CD4-positive, alpha-beta T cell (primary cell): ENCODE results near the gene FGFR1OP2. TPM values are rescaled to one million over a fixed set of nuclear protein-coding genes. Genes with fewer than 3 reads are reported as not detected.
A peak's percentile ranks its signal among the peaks of the same experiment; 100 is the strongest.

Experiments used
- ATAC-seq: fragments of 200-7000 bp; cut with Tn5 transposase; one replicate; pipeline ENCODE4 v1.10.0; 2022; ENCODE audit warnings: mild to moderate bottlenecking; ENCODE audit not compliant: poor library complexity
- CTCF ChIA-PET: fragments of 350-600 bp; sonication (Branson Sonifier 250); formaldehyde crosslinking; loops from one replicate; lab custom pipeline; 2021; ENCODE audit warnings: antibody characterized with exemption, inconsistent platforms; lab: Charles Lee
- POLR2A ChIA-PET: fragments of 350-600 bp; sonication (Branson Sonifier 250); formaldehyde crosslinking; loops from one replicate; lab custom pipeline; 2021; ENCODE audit warnings: antibody characterized with exemption, inconsistent platforms; lab: Charles Lee
- DNase-seq, 14 experiments: peaks; one replicate each; pipeline ENCODE4 v3.0.0-alpha.2; 2013 to 2020; ENCODE audit warnings: mixed read lengths in 2 of 14
- H3K27ac ChIP-seq, 2 donors: one replicate each; pipeline versions ENCODE4 v1.5.1 to v1.7.0; 2013; ENCODE audit warnings: low read length in 2 of 2, low read depth in 1 of 2, mild to moderate bottlenecking in 1 of 2
- H3K27me3 ChIP-seq, 2 experiments: 1 replicate in 1 of 2; 2 replicates in 1 of 2; pipeline versions ENCODE4 v1.6.1 to v1.7.0; 2013; ENCODE audit warnings: low read length in 2 of 2, control low read depth in 1 of 2, mild to moderate bottlenecking in 1 of 2, moderate library complexity in 1 of 2; ENCODE audit not compliant: insufficient read depth in 2 of 2, control insufficient read depth in 1 of 2
- H3K36me3 ChIP-seq: one replicate; pipeline ENCODE4 v1.6.1; 2013; ENCODE audit warnings: low read length, control low read depth; ENCODE audit not compliant: insufficient read depth
- H3K4me1 ChIP-seq: one replicate; pipeline ENCODE4 v1.6.1; 2013; ENCODE audit warnings: low read length, control low read depth; ENCODE audit not compliant: insufficient read depth
- H3K4me3 ChIP-seq: one replicate; pipeline ENCODE4 v1.5.1; 2013; ENCODE audit warnings: mild to moderate bottlenecking, low read length, moderate library complexity
- H3K9me3 ChIP-seq, 2 experiments: 1 replicate in 1 of 2; 2 replicates in 1 of 2; pipeline versions ENCODE4 v1.6.1 to v1.7.0; 2013; ENCODE audit warnings: low read length in 2 of 2, mild to moderate bottlenecking in 2 of 2, control low read depth in 1 of 2, moderate library complexity in 1 of 2; ENCODE audit not compliant: control insufficient read depth in 1 of 2, insufficient read depth in 1 of 2
- H3K27ac Mint-ChIP-seq: one replicate; pipeline ENCODE4 v1.8.0; 2020; ENCODE audit warnings: mixed read lengths
- H3K27me3 Mint-ChIP-seq: one replicate; pipeline ENCODE4 v1.8.0; 2021; ENCODE audit warnings: mixed read lengths
- H3K36me3 Mint-ChIP-seq: one replicate; pipeline ENCODE4 v1.8.0; 2021; ENCODE audit warnings: low read depth, mixed read lengths
- H3K4me1 Mint-ChIP-seq: one replicate; pipeline ENCODE4 v1.8.0; 2021; ENCODE audit warnings: low read depth, mixed read lengths
- H3K4me3 Mint-ChIP-seq: one replicate; pipeline ENCODE4 v1.8.0; 2020; ENCODE audit warnings: mild to moderate bottlenecking, mixed read lengths
- H3K9me3 Mint-ChIP-seq: one replicate; pipeline ENCODE4 v1.8.0; 2020; ENCODE audit warnings: mixed read lengths
- CTCF ChIP-seq: fragments of 200-600 bp; IDR thresholded peaks from one replicate; pipeline ENCODE4 v1.8.0; 2022; ENCODE audit warnings: antibody characterized with exemption, mild to moderate bottlenecking
- intact Hi-C, 2 experiments: fragments of 100-400 bp; cut with DNase I in 1 of 2; cut with micrococcal nuclease in 1 of 2; formaldehyde crosslinking; loops; one replicate each; pipeline versions ENCODE4 v1.15.1 to v1.9.0; 2023 to 2025; cut with DNase I, micrococcal nuclease
- total RNA-seq, 174 experiments: library from RNA in 2 of 174; stranded (reverse) in 2 of 174; gene quantifications; one replicate each; pipeline ENCODE4 v1.2.3 and lab custom pipeline; 2021 to 2026

The FGFR1OP2 gene
- total RNA-seq, 2 experiments from 2014 or later = 44.8 to 46.8 TPM

- H3K4me3 ChIP-seq = peak overlapping the region; percentile 71
- Mint-ChIP-seq H3K4me1 (peaks cover 75% of the 10 kb centered on the region), H3K27ac (peak overlapping the region; percentile 86), H3K9me3 (no peaks in the 10 kb centered on the region), H3K4me3 (peak overlapping the region; percentile 90), H3K36me3 (peaks cover 54% of the 10 kb centered on the region), H3K27me3 (no peaks in the 10 kb centered on the region)
- TF ChIP-seq CTCF = no peak
- ChIA-PET POLR2A (interaction anchor here (0.7 to 1.5 kb wide), 2 partner anchors 79 to 87 kb away, joined by 5 read pairs; partner anchors contain the start of genes MED21 and TM7SF3), CTCF (interaction anchor here (1.3 to 1.6 kb wide), 2 partner anchors 78 to 103 kb away, joined by 6 read pairs; partner anchors contain the start of genes ITPR2 and TM7SF3)
- no peaks in the 10 kb centered on the region for H3K27me3 ChIP-seq
- H3K4me1 ChIP-seq = peaks cover 17% of the 10 kb centered on the region
- H3K27ac ChIP-seq = peak overlapping the region; percentile 94 to 95
- intact Hi-C loops = loop anchor here (2.0 to 5.0 kb wide), 3 partner anchors 36 to 371 kb away; partner anchors contain the start of gene ITPR2 (in 1 of the 2)
- no peaks in the 10 kb centered on the region for H3K9me3 ChIP-seq
- ATAC-seq (no peak), DNase-seq (peak in 4 of 14 experiments; percentile 23 to 52 (median 44))
- peaks cover 6% of the 10 kb centered on the region for H3K36me3 ChIP-seq
These were observed 2.5 kb upstream of the FGFR1OP2 start for GRCh38 chr12:26935636-26936378.

GRCh38 chr12:26936559-26937442, 1.5 kb upstream of the FGFR1OP2 start:
- Mint-ChIP-seq H3K27ac (peak overlapping the region; percentile 86), H3K27me3 (no peaks in the 10 kb centered on the region), H3K4me1 (peaks cover 80% of the 10 kb centered on the region), H3K4me3 (peak overlapping the region; percentile 90), H3K9me3 (no peaks in the 10 kb centered on the region), H3K36me3 (peaks cover 55% of the 10 kb centered on the region)
- ATAC-seq (no peak), DNase-seq (peak in 4 of 14 experiments; percentile 13 to 40 (median 36))
- ChIA-PET POLR2A (interaction anchor here (0.6 to 1.5 kb wide), 6 partner anchors 11 to 104 kb away, joined by 3 to 10 read pairs (median 4); partner anchors contain the start of genes ITPR2, MED21 and TM7SF3), CTCF (interaction anchor here (1.0 to 1.6 kb wide), 3 partner anchors 77 to 104 kb away, joined by 4 to 6 read pairs (median 6); partner anchors contain the start of genes ITPR2 and TM7SF3)
- Histone ChIP-seq H3K4me3 (peak overlapping the region; percentile 71), H3K27me3 (no peaks in the 10 kb centered on the region), H3K36me3 (peaks cover 2% of the 10 kb centered on the region), H3K4me1 (peaks cover 18% of the 10 kb centered on the region), H3K9me3 (no peaks in the 10 kb centered on the region), H3K27ac (peak overlapping the region; percentile 94 to 95)
- intact Hi-C loops = loop anchor here (1.0 to 5.0 kb wide), 4 partner anchors 36 to 370 kb away; partner anchors contain the start of genes ITPR2 (in 1 of the 2) and TM7SF3 (in 1 of the 2)
- no peak for TF ChIP-seq CTCF

- H3K36me3 ChIP-seq = peaks cover 2% of the 10 kb centered on the region
- no peaks in the 10 kb centered on the region for H3K9me3 ChIP-seq
- Mint-ChIP-seq H3K4me1 (peaks cover 80% of the 10 kb centered on the region), H3K4me3 (peak overlapping the region; percentile 90), H3K9me3 (no peaks in the 10 kb centered on the region), H3K27me3 (no peaks in the 10 kb centered on the region), H3K27ac (peak overlapping the region; percentile 86), H3K36me3 (peaks cover 48% of the 10 kb centered on the region)
- no peak for DNase-seq
- CTCF ChIA-PET = interaction anchor here (1.0 kb wide), 1 partner anchor 77 kb away, joined by 4 read pairs; the partner anchor contains the start of gene TM7SF3
- H3K27ac ChIP-seq = peak overlapping the region; percentile 94 to 95
- H3K4me1 ChIP-seq = peaks cover 22% of the 10 kb centered on the region
- H3K27me3 ChIP-seq = no peaks in the 10 kb centered on the region
- no peak for TF ChIP-seq CTCF
- POLR2A ChIA-PET = interaction anchor here (0.6 to 1.2 kb wide), 5 partner anchors 11 to 104 kb away, joined by 3 to 10 read pairs (median 4); partner anchors contain the start of genes ITPR2, MED21 and TM7SF3
- H3K4me3 ChIP-seq = peak overlapping the region; percentile 71
- ATAC-seq = no peak
- intact Hi-C loops = loop anchor here (1.0 to 5.0 kb wide), 4 partner anchors 35 to 370 kb away; partner anchors contain the start of genes ITPR2 (in 1 of the 2) and TM7SF3 (in 1 of the 2)
These were observed 817 bp upstream of the FGFR1OP2 start for GRCh38 chr12:26937443-26937862.
